Stimulated activated effector memory CD8-positive, alpha-beta T cell treated with anti-CD3 and anti-CD28 coated beads, Interleukin-12 subunit alpha, Interleukin-12 subunit beta, amount 100 ng/mL, for 72 hours (primary cell): ENCODE measurements around the gene RRP15.

Source experiments
- ATAC-seq: fragments of 150-1000 bp; cut with Tn5 transposase; 2 replicates; pipeline ENCODE4 v1.10.0; 2021
- DNase-seq, 2 donors: peaks; one replicate each; pipeline ENCODE4 v3.0.0; 2021 to 2022; ENCODE audit warnings: low spot score in 2 of 2
- H3K27ac Mint-ChIP-seq: one replicate; pipeline ENCODE4 v1.8.0; 2022; ENCODE audit warnings: mild to moderate bottlenecking, mixed read lengths
- H3K36me3 Mint-ChIP-seq: one replicate; pipeline ENCODE4 v1.8.0; 2022; ENCODE audit warnings: mild to moderate bottlenecking, mixed read lengths
- H3K4me1 Mint-ChIP-seq: one replicate; pipeline ENCODE4 v1.8.0; 2022; ENCODE audit warnings: mixed read lengths
- H3K4me3 Mint-ChIP-seq: one replicate; pipeline ENCODE4 v1.8.0; 2022; ENCODE audit warnings: mild to moderate bottlenecking, mixed read lengths
- H3K9me3 Mint-ChIP-seq: one replicate; pipeline ENCODE4 v1.8.0; 2022; ENCODE audit warnings: mixed read lengths

RRP15 gene

DNA sequence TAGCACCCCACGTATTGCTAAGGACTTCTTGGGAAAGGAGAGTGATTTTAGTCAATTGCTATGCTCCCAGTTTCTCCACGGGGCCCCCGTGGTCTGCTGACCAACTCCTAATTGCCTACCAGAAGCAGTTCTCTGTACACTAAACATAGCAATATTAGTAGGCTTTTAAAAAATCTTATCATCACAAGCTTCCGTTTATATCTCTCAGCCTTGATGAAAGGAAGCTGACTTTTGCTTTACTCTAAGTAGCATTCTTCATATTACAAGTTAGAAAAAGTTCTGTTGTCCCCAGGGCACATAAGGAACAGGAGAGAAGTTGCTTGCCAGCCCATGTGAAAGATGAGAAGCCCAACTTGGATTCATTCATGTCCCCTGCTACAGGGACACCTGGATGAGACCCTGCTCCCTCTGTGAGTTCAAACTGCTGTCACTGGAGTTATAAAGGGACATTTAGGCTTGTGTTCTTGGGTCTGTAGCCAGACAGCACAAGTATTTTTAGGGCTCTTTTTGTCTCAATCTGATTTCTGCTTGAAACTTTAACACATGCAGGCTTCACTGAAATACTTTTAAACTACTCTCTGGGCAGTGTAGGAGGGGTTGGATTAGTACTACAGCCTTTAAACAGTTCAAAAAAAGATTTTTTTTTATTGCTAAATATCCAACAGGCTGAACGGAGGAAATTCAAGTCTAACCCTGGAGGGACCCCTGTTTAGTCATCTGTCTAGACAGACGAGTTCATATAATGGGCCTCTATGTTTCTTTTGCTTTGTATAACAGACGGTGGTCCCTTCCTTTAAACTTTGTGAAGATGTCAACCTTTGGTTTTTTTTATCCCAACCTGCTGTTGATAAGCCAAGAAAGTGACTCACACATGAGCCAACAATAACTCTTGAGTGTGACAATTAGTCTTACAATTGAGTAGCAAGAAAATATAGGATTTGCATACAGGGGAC lies 89.6 kb downstream of the RRP15 start:
- no peak overlapping the region for H3K27ac Mint-ChIP-seq
- no peak overlapping the region for H3K4me3 Mint-ChIP-seq
- no peaks in the 10 kb centered on the region for H3K9me3 Mint-ChIP-seq
- DNase-seq (no peak), ATAC-seq (no peak)
- peaks cover 23% of the 10 kb centered on the region for H3K4me1 Mint-ChIP-seq
- H3K36me3 Mint-ChIP-seq: peaks cover 9% of the 10 kb centered on the region

DNA sequence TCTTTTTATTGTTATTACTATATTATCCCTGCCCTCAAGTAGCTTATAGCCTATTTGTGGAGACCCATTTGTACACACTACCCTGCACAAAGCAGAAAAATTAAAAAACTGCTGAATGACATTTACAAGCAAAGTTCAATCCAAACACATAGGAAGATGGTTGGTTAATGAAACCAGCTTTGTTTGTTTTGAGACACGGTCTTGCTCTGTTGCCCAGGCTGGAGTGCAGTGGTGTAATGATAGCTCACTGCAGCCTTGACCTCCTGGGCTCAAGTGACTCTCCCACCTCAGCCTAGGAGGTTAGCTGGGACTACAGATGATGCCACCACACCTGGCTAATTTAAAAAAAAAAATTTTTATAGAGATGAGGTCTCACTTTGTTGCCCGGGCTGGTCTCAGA lies 91.6 kb downstream of the RRP15 start:
- H3K4me1 Mint-ChIP-seq: peaks cover 12% of the 10 kb centered on the region
- DNase-seq (no peak), ATAC-seq (no peak)

DNA sequence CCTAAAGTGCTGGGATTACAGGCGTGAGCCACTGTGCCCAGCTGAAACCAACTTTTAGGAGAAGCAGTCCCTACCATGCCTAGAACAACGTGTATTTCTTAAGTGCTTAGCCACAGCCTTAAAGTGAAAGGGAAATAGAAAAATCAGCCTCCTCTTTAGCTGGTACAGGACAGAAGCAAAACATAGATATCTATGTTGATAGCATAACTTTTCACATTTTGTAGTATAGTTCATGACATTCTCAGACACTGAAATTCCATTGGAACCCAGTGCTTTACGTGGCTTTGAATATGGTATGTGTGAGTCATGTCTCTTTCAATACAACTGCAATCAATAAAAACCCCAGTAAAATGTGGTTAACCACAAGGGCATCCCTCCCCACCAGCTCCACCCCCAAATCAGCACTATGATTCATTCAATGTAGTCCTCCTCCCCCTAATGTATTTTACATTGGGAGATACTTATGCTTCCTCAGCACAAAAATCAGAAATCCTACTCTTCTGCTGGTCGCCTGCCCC lies 92.1 kb downstream of the RRP15 start:
- Mint-ChIP-seq H3K36me3 (peaks cover 9% of the 10 kb centered on the region), H3K4me3 (no peak overlapping the region), H3K27ac (peak overlapping the region; percentile 77), H3K4me1 (peaks cover 12% of the 10 kb centered on the region), H3K9me3 (no peaks in the 10 kb centered on the region)
- DNase-seq (peak; percentile 14 to 73), ATAC-seq (peak; percentile 98)

More for the DNA sequence above, 91.6 kb downstream of the RRP15 start:
- H3K27ac Mint-ChIP-seq: peak overlapping the region; percentile 77
- H3K4me3 Mint-ChIP-seq: no peak overlapping the region
- no peaks in the 10 kb centered on the region for H3K9me3 Mint-ChIP-seq
- peaks cover 9% of the 10 kb centered on the region for H3K36me3 Mint-ChIP-seq

DNA sequence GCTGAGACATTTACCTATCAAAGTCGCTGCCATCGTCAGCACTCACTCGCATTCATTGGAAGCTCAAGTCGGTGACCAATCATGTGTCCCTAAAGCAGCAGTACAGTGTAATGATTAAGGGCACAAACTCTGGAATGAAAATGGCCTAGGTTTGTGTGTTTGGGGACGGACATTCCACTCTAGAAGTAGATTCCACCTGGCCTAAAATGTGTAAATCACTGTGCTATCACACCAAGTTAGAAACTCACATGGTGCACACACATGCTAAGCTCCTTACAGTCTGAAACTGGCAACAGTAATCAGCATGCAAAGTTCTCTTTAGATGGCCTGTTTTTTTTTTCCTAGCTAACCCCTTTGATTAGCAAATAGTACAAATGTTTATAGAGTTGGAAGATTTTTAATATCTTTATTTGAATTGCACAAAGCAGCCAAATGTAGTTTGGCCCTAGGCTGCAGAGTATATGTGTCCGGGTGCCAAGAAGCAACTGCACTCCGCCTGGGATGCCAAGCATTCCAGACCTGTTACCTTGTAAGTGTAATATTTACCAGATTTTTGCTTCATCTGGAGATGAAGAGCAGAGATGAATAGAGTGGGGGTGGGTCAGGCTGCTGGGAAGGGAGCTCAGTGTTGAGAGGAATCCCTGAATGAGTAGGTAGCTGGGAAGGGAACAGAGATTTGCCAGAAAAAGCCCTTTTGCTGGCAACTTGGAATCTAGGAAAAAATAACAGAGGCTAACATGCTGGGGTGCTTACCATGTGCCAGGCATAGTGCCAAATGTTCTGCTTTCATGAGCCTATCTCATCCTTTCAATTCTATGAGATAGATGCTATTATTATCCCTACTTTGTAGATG lies 95.3 kb downstream of the RRP15 start:
- DNase-seq: no peak

GRCh38 chr1:218382261-218382660 lies 97.2 kb downstream of the RRP15 start:
- Mint-ChIP-seq H3K4me1 (peaks cover 5% of the 10 kb centered on the region), H3K36me3 (peaks cover 6% of the 10 kb centered on the region), H3K9me3 (no peaks in the 10 kb centered on the region), H3K27ac (no peak overlapping the region), H3K4me3 (no peak overlapping the region)
- DNase-seq (no peak), ATAC-seq (no peak)

More for the DNA sequence above, 95.3 kb downstream of the RRP15 start:
- Mint-ChIP-seq H3K4me3 (no peak overlapping the region), H3K9me3 (no peaks in the 10 kb centered on the region), H3K36me3 (peaks cover 9% of the 10 kb centered on the region), H3K4me1 (peaks cover 12% of the 10 kb centered on the region), H3K27ac (no peak overlapping the region)
- no peak for ATAC-seq

DNA sequence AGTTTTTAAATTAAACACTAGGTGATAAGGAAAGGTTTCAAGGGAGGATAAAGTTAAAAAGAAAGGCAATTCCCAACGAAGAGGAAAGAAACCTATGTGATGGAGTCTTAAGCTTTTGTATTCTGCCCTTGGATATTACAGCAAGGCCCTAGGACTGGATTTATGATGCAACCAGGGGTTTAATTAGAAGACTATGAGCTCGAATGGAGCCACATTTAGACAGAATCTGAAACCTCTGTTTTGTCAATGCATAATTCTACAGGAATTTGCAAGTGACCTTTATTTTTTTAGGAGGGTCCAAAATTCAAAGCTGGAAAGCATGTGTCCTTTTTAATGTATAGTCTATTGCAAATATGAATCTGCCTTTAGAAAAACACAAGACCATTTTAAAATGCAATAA lies 98.0 kb downstream of the RRP15 start:
- ATAC-seq (no peak), DNase-seq (no peak)
- Mint-ChIP-seq H3K4me1 (no peaks in the 10 kb centered on the region), H3K27ac (no peak overlapping the region), H3K4me3 (no peak overlapping the region), H3K9me3 (no peaks in the 10 kb centered on the region), H3K36me3 (no peaks in the 10 kb centered on the region)

DNA sequence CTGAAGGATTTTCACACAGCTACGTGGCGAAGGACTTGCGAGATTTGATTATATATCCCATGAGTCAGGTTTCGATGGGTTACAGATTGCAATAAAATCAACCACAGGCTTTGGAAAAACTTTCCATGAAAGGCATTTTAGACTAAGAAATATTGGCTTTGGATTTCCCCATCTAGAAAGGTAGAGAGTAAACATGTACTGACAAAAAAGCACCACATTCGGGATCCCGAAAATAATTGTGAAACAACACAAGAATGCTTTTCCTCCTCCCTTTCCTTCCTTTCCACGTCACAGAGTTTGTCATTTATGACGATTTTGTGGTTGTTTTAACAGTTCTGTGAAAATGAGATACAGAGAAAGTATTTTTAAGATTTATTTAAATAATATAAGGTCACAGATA lies 98.6 kb downstream of the RRP15 start:
- no peaks in the 10 kb centered on the region for H3K4me1 Mint-ChIP-seq
- DNase-seq: no peak
- no peak overlapping the region for H3K27ac Mint-ChIP-seq
- no peak overlapping the region for H3K4me3 Mint-ChIP-seq
- H3K36me3 Mint-ChIP-seq: no peaks in the 10 kb centered on the region
- H3K9me3 Mint-ChIP-seq: no peaks in the 10 kb centered on the region
- ATAC-seq: no peak

DNA sequence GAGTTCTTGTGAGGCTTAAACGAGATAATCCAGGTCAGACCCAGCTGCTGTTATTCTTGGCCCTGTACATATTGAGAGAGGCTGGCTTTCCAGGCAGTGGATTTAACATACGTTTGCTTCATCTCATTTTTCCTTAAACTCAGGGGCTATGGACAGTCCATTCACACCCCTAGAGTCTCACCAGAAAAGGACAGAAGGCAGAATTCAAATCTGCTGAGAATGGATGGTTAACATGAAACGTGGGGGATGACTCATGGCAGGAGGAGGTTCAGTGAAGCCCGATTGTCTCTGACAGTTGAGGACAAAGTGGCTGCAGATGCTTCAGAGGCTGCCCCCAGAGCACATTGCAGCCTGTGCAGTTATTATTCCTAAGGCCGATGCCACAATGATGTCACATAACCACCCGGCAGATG lies 99.5 kb downstream of the RRP15 start:
- Mint-ChIP-seq H3K36me3 (no peaks in the 10 kb centered on the region), H3K9me3 (no peaks in the 10 kb centered on the region), H3K27ac (no peak overlapping the region), H3K4me3 (no peak overlapping the region), H3K4me1 (no peaks in the 10 kb centered on the region)
- ATAC-seq (peak; percentile 43), DNase-seq (no peak)
